NCI-H460 (cell line): ENCODE data around the gene EFCAB6. TPM values are rescaled to one million over a fixed set of nuclear protein-coding genes. Genes with fewer than 3 reads are reported as not detected.

Experiments
- DNase-seq: peaks from one replicate; pipeline ENCODE4 v3.0.0-alpha.2; 2016; ENCODE audit warnings: low read depth; ENCODE audit errors: extremely low read depth
- total RNA-seq: library from RNA; depleted of rRNA; stranded (reverse); fragments of >200 nt; shearing (Covaris generic); gene quantifications from 2 replicates; pipeline ENCODE4 v1.2.3, GENCODE V29; 2014

EFCAB6 gene
- total RNA-seq, 1 experiment from 2014 or later: 0.40 TPM

DNA sequence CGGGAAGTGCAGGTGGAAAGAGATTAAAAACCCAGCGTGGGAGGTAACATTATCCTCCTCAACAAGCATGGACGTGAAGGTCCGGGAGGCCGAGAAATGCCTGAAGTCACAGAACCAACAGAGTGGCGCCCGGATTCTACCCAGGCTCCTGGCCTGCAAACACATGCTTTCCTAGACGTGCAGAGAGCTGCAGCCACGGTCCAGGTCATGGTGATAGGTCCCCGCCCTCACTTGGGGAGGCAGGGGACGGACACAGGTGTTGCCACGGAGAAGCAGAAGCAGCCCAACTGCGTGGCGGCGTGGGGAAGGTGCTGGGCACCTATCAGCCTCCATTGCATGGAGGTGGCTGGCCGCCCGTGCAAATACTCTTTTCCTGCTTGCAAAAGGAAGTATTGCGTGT lies 251.5 kb downstream of the EFCAB6 start:
- DNase-seq: no peak

DNA sequence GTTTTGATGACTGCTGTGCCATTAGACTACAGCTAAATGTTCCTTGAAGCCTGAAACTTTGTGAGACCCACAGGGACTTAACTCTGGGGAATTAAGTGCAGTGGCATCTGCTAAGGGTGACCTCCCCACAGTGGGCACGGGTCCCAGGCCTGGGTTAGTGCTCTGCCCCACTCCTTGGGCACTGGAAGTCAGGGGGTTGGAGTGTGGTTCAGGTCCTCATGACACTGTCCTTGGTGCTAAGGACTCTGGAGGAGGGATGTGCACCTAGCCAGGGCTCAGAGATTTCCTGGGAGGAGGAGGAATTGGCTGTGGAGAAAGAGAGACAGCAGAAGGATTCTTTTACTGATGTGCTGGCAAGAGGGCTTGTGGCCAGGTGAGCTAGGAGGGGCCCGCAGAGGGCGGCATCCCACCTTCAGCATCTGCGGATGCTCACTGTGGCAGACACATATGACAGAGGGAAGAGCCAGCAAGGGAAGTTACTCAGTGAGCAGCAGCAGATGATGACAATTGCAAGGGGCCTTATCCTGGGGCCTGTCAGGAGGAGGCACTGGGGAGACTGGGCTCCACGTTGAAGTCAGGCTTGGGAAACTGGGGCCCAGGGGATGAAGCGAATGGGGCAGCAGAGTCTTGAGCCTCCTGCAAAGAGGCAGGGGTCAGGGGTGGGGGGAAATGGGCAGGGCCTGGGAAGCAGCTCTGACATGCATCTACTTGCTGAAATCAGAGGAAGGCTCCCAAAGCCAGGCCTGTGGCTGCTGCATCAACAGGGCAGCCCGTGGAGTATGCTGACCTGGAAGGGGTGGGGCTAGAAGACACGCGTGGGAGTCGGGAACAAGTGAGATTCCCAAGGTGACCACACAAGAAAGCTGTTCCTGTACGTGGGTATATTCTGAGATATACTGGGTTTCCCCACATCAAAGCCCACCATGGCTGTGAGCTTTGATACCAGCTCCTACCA lies 256.3 kb downstream of the EFCAB6 start:
- no peak for DNase-seq

DNA sequence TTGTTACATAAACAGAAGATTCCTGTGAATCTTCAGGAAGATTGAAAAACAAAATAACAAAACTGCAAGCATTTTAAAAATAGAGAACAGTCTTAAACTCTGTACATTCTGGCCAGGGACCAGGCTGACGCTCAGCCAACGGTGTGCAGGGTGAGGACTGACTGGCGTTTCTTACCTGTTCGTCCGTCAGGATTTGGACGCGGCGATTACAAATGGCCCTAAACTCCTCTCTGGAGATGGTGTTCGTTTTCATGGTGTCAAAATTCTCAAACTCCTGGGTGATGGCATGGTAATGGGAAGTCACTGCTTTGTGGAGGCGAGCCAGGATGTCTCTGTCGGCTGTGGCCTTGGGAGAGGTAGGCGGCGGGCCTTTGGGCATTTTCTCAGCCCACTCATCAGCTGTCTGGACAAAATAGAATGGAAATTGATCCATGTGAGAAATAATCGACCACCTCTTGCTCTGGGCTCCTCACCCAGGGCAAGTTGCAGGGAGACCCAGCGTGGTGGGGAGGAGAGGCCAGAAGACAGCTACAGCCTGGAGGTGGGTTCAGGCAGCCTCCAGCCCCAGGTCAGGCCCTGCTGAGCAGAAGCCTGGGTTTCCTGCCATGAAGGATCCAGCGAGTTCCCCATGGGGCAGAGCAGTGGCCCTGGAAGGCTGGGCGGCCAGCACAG lies 257.3 kb downstream of the EFCAB6 start:
- DNase-seq: no peak

DNA sequence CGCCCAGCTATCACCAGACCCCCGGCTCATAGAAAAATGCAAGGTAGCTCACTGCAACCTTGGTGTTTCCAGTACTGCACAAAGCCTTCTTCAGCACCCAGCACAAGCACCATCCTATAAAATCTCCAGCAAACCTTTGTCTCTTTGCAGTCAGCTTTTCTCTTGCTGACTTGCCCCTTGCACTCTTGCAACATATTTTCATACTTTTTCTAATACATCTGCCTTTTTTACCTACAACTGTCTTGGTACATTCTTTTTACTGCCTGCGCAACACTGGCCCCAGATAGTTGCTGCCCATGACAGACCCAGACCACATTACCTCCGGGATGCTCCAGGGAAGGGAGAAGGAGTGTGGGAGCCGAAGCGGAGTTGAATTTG lies 257.9 kb downstream of the EFCAB6 start:
- DNase-seq: no peak

DNA sequence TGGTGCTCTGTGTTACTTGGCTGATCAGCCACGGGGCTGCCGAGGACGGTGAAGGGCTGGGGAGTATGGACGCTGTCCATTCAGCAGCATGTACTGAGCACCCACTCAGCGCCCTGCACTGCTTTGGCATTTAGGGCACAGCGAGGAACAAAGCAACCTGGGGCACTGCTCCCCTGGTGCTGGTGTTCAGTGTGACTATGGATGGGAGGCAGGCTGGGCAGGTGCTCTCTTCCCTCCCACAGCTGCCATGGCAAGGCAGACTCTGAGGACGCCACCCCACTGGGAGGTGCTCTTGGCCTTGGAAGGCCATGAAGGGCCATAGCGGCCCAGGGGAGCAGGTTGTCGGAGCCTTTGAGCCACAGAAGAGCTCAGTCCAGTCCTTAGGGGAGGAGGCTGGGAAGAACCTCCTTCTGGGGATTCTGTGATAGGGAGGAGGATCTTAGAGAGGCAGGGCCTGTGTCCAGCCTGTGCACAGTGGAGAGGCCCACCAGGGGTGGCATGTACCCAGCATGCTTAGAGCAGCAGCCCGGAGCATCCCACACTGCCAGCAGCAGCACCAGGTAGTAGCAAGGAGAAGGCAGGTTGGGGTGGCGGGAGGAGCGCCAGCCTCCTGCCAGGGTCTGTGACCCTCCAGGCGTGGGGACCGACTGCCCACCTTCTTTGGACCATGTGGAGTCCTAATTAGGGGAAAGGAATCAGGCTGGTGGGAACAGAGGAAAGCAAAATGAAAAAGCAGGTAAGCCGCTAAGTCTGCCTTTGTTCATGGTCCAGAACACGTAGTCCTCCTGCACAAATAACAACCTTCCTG lies 258.4 kb downstream of the EFCAB6 start:
- no peak for DNase-seq

DNA sequence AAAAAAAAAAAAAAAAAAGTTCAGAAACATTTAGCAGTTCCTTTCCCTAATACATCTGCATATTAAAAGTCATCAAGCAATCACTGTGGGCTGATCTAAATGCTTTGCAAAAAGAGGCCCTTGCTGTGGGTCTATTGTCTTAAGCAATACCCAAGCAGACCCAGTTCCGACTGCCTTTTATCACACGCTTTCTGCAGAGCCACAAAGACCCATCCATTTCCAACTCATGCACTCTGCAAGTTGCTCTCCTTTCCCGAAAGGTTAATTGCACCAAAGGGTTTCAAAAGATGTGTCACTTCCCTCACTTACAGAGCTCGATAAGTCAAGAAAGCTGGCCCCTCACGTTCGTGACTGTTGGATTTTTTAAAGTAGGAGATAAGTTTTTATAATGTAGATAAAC lies 261.4 kb downstream of the EFCAB6 start:
- DNase-seq: no peak

DNA sequence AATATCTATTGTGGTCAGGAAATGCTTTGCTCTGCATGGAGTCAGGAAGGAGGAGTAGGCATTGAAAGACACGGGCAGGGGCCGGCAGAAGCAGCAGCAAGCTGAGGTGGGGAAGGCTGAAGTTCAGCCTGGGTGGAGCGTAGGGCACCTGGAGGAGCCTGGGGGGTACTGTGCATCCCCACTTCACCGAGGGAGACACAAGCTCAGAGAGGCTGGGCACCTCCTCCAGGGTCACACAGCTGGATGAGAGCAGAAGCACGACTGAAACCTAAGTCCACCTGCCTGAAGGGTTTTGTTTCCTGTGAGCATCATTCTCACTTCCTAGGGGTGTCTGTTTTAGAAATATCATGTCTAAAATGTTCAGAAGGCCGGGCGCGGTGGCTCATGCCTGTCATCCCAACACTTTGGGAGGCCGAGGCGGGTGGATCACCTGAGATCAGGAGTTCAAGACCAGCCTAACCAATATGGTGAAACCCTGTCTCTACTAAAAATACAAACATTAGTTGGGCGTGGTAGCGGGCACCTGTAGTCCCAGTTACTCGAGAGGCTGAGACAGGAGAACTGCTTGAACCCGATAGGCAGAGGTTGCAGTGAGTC lies 262.0 kb downstream of the EFCAB6 start:
- DNase-seq: no peak

DNA sequence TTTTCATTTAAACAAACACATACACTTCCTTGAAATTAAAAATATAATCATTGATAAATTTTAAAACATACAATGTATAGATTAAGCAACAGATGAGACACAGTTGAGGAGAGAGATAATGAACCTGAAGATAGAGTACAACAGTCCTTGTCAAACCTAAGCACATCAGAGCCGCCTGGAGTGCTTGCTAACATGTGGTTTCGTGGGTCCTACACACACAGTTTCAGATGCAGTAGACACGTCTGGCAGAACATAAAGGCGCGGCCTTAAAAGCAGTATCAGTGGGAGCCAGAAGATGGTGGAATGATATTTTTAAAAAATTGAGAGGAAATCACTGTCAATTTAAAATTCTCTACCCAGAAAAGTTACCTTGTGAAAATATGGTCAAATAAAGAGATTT lies 265.9 kb downstream of the EFCAB6 start:
- DNase-seq: no peak

DNA sequence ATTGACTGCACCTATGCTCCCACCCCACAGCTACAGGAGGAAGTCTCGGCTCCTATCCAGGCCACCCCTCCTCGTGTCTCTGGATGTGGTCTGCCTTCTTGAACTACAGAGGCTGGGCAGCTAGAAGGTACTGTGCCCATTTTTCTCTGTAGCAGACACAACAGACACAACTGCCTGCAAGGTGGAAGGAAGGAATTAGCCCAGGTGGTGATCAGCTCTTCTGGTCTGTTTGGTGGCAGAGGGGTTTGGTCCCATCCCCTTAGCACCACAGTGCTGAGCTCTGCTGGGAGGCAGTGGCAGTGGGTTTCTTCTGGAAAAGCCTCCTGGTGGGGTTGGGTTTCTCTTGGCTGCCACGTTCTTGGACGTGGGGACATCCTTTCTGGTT lies 267.8 kb downstream of the EFCAB6 start:
- DNase-seq: no peak

DNA sequence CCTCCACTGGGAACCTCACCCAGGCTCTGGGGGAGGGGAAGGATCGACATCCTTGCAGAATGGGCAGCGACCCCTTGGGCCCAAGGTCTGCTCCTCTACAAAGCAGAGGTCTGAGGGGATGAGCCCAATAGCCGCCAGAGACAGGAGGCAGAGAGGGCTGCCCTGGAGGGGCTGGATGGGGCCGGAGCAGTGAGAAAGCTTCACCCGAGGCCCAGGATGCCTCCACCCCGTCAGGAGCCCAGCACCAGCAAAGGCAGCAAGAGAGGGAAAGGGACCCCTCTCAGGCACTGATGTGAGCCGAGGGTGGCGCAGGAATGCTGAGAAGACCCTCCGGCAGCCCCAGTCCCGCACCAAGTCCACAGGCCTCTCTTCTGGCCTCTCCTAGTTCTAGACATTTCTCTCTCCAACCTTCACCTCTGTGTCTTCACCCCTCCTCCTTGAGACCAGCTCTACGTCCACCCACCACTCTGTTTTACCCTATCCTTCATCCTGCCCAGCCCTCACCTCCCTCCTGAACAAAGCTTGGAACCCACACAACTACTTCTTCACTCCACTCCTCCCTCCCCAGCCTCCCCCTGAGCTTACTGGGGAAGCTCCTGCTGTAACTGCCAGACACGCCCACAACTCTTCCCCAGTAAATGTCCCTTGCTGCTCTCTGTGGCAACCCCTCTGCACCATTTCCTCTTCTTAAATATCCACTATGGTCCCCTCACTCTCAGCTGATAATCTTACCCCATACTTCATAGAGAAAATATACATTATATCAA lies 268.4 kb downstream of the EFCAB6 start:
- no peak for DNase-seq

DNA sequence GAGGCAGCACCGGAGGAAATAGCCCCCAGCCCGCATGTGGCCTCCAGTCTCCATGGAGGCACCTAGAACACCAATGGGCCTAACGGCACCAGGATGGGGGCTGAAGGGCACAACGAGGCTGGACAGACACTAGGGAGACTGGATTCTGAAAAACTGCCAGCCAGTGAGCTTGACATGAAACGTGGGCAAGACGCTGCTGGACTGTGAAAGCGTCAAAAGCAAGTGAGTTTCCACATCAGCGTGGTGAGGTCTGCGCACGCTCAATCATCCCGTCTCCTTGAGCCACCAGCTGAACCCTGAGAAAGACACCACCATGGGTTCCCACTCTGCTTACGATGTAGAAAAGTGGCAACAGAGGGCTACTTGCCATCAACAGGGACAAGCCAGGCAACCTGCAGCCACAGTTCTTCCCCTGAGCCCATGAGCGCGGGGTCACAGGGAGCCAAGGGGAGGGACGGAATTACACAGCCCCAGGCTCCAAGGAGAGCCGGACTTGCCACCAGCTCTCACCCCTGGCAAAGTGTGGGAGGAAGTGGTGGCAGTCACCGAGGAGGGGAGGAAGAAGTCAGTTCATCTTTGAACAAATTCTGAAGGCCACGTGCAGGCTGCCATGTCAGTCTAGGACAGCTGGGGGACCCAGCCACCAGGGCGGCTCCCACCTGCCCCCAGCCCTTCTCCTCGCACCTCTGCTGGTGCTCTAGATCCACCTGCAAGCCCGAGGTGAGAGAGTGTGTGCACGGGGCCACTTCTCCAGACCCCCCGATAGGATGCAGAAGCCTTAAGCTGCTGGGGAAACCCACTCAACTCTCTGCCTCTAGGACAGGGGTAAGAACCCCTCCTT lies 269.2 kb downstream of the EFCAB6 start:
- DNase-seq: no peak

DNA sequence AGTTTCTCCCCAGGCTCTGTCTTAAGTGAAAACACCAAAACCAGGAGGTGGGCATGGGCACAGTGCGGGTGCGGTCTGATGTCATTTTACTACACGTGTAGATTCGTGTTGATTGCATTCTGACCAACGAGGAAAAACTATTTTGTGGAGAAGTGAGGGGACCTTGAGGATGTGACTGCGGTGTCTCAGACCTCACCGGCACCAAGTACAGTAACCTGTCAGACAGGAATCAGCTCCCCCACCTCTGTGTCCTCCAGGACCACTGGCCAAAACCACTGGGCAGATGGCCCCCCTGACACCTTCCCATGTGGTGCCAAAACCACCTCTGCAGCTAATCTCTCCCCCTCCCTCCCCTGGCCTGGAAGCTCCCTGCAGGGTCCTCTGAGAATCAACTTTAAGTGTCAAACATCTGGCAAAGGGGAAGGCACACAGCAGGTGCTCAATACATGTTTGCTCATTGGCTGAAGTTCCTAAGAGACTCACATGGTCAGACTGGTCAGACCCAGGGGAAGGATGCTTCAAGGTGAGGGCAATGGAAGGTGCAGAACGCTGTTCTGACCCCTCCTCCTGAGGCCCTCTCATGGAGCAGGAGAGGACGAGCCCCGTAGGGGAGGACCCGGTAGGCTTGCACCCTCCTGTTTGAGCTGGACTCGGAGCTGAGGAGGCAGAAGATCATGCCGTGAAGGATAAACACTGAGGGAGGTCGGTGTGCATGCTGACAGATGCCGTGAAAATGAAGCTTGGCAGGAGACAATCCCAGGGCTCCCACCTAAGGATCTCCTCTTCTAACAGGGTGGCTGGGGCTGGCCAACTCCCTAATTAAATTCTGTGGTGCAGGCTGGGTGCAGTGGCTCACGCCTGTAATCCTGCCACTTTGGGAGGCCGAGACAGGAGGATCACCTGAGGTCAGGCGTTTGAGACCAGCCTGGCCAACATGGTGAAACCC lies 270.4 kb downstream of the EFCAB6 start:
- DNase-seq: no peak

DNA sequence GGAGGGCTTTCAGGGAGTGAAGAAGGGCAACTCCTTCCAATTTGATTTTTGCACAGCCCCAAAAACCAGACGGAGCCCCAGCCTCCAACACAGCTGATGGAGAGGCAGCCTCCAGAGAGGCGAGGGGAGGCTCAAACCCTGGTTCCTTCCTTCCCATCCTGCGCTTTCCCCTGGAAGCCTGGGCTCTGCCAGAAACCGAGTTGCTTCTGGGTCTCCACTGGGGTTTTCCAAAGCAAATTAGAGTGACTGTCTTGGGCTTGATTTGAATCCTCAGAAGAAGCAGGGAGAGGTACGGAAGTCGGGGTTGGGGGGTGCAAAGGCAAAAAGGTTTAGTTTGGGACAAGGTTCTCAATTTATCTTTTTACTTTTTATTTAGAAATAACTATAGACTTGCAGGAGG lies 271.1 kb downstream of the EFCAB6 start:
- no peak for DNase-seq

DNA sequence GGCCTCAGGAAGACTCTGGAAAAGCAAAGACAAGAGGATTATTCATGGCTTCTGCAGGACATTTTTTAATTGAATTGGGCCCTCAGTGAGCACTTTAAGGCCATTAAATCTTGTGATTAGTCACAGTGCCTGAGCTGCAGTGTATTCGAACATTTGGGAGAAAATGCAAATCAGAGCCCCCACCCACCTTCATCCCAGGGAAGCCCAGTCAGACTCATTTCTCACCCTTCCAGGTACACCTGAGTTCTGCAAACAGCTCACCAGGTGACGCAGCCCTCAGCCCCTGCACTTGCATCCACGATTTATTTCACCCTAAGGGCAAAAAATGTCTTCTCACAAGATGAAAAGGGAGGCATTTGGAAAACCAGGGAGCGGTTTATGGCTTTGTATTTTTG lies 271.6 kb downstream of the EFCAB6 start:
- DNase-seq: no peak

DNA sequence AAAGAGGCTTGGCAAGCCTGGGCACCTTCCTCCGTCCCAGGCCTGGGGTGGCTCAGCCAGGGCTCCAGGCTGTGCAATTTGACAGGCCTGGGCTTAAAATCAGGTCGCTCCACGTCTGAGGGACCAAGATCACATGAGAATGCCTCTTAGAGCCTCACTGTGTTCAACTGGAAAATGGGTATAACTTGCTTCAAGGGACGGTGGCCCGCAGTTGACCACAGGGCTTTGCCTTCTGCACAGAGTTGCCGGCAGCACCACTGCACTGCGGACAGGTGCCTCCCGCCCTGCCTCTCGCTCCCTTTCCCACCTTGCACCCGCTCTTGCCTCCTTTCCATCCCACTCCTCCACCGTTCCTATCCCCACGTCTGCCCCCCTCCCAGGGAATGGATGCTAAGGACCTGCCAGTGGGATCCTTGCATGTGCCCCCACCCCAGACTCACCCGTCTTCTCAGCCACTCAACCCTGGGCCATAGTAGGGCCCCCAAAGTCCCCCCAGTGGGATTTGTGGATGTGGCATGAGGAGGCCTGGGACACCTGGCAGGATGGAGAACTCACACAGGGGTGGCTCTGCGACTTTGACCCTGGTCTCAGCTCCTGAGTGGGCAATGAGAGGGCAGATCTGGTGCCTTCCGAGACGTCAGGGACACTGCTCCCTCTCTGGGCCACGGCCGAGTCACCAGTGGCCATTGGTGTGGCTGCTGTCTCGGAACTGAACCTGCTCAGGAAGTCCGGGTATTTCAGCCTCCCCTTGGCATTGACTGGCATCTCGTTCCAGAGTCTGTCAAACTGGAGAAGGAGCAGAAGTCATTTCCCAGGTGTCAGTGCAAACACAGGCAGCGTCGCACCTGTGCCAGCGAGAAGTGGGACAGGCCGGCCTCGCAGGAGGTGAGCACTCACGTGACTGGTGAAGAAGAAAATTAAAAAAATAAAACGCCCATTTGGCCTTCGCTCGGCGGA lies 272.3 kb downstream of the EFCAB6 start:
- DNase-seq: no peak

DNA sequence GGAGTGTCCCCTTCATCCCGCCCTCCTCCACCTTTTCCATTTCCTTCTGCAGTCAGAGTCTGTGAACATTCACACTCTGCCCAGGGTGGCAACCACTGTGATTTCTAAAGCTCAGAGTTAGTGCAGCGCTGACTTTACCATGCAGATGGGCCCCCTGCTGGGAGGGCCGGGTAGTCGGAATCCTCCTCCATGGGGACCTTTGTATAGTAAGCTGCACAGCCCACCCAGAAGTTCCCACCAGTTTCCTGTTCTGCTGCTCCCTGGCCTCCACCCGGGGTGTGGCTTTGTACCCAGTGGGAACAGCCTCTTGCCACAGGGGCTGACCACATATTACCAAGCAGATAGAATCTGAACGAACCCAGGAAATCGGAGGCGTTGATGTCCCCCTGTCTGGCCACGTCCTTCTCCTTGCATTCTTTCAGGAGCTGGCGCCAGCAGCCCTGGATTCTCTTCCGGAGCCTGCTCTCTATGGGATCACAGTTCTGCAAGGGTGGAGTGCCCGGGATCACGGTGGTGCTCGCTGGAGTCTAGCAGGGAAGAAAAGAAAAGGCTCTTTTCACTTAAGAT lies 275.0 kb downstream of the EFCAB6 start:
- DNase-seq: no peak

DNA sequence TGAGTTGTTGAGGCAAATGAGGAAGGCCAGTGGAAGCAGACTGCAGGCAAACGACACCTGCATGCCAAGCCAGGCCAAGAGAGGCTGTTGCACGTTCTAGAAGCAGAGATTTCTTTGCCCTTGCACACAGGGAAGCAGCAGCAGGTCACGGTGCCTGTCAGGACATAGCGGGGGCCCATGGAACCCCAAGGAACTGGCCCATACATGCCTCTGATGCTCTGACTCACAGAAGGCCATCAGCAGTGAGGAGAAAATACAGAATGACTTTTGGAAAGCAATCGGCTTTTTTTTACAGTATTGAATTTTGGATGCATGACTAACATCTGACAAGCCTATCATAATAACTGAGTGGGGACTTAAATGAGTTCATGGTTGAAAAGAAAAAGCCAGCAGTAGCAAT lies 276.4 kb downstream of the EFCAB6 start:
- DNase-seq: no peak
